ENCODE results near the gene RPS18. TPM values are rescaled to one million over a fixed set of nuclear protein-coding genes. Genes with fewer than 3 reads are reported as not detected.

The RPS18 gene
- total and polyA plus RNA-seq, 2 of the 4 experiments (the other 2 are of a cell fraction), result 6,577 to 8,417 TPM

DNA sequence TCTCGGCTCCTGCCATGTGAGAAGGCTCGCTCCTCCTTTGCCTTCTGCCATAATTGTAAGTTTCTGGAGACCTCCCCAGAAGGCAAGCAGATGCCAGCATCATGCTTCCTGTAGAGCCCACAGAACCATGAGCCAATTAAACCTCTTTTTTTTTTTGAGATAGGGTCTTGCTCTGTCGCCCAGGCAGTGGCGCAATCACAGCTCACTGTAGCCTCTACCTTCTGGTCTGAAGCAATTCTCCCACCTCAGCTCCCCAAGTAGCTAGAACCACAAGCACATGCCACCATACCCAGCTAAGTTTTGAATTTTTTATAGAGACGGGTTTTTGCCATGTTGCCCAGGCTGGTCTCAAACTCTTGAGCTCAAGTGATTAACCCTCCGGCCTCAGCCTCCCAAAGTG lies 35.0 kb upstream of the RPS18 start:
- Histone ChIP-seq H4K8ac (ENCODE audit: low read depth in 2 of 2, low read length in 2 of 2) (no peak overlapping the region), H2AK5ac (ENCODE audit: low read depth, low read length) (no peak overlapping the region), H3K14ac (replicated peaks; ENCODE audit: low read depth, low read length) (no peak overlapping the region), H3K23ac (ENCODE audit: low read depth, low read length) (no peak overlapping the region), H3K4ac (ENCODE audit: low read depth, low read length) (no peak overlapping the region), H4K91ac (ENCODE audit: insufficient read depth, low read depth, low read length) (no peak overlapping the region), H2BK15ac (ENCODE audit: low read depth, low read length) (no peak overlapping the region), H2BK5ac (ENCODE audit: low read depth, low read length, poor library complexity, severe bottlenecking) (no peak overlapping the region), H3K9me3 (ENCODE audit: control insufficient read depth, insufficient read depth, low read length) (no peaks in the 10 kb centered on the region), H3K27me3 (ENCODE audit: control insufficient read depth, insufficient read depth, low read length) (peaks cover 51% of the 10 kb centered on the region), H3K79me1 (ENCODE audit: low read depth in 1 of 2, low read length in 2 of 2) (no peaks in the 10 kb centered on the region), H3K18ac (ENCODE audit: low read depth, low read length) (no peak overlapping the region), H3K27ac (ENCODE audit: insufficient read depth, low read length) (no peak overlapping the region), H3K9ac (ENCODE audit: low read depth, low read length) (no peak overlapping the region), H2BK120ac (ENCODE audit: low read depth, low read length) (no peak overlapping the region), H3K4me2 (ENCODE audit: low read depth, low read length) (no peak overlapping the region), H3K36me3 (ENCODE audit: control insufficient read depth, insufficient read depth, low read length) (no peaks in the 10 kb centered on the region), H3K4me1 (ENCODE audit: control insufficient read depth, insufficient read depth, low read length) (no peaks in the 10 kb centered on the region), H2AFZ (replicated peaks; ENCODE audit: low read length, poor library complexity) (no peak overlapping the region), H4K5ac (ENCODE audit: low read depth, low read length) (no peak overlapping the region), H4K20me1 (ENCODE audit: insufficient read depth, low read length) (no peaks in the 10 kb centered on the region), H3K56ac (ENCODE audit: extremely low read depth, insufficient read depth, low read length) (no peak overlapping the region), H3K4me3 (ENCODE audit: insufficient read depth, low read depth, low read length) (no peak overlapping the region), H3K9me1 (ENCODE audit: insufficient read depth, low read length) (no peaks in the 10 kb centered on the region), H2AK9ac (replicated peaks; ENCODE audit: low read depth, low read length, poor library complexity) (no peak overlapping the region), H2BK20ac (ENCODE audit: low read depth, low read length) (no peak overlapping the region)
- DNase-seq (no peak), ATAC-seq (ENCODE audit: low read depth) (no peak)
- POLR2A ChIA-PET (ENCODE audit: unreplicated experiment), result no interaction called here
- BruUV-seq (replicated peaks), result no TSS peak
- WGBS, 2 experiments (ENCODE audit: extremely low coverage in 2 of 2, insufficient read length in 1 of 2), result 84% methylated on average over 2 of the region's 6 CpGs; no CpG with 5 or more reads in 1 of the 2 experiments
- intact Hi-C loops (cut with micrococcal nuclease) (no loop called here), dilution Hi-C loops (cut with HindIII; ENCODE audit: low sequenced_read_pairs, unreplicated experiment) (no loop called here), in situ Hi-C loops (cut with MboI; ENCODE audit: low sequenced_read_pairs) (no loop called here)
- CTCF ChIA-PET, result no interaction called here
- TF ChIP-seq BHLHE40 (IDR thresholded peaks at IDR 0.05; ENCODE audit: low read depth, low read length) (no peak), CHD1 (IDR thresholded peaks at IDR 0.05; ENCODE audit: low read depth, low read length) (no peak), CEBPB (IDR thresholded peaks at IDR 0.05; ENCODE audit: low read depth, low read length) (no peak), FOS (IDR thresholded peaks at IDR 0.05; ENCODE audit: low read depth, low read length) (no peak), SMC3 (IDR thresholded peaks at IDR 0.05; ENCODE audit: low read depth, low read length) (no peak), RCOR1 (IDR thresholded peaks at IDR 0.05; ENCODE audit: insufficient replicate concordance, low read length) (no peak), POLR2A (IDR thresholded peaks at IDR 0.05; ENCODE audit: low read depth, low read length) (no peak), RFX5 (IDR thresholded peaks at IDR 0.05; ENCODE audit: low read depth, low read length) (no peak), NFE2L2 (IDR thresholded peaks at IDR 0.05; ENCODE audit: low read depth, low read length) (no peak), MAZ (IDR thresholded peaks at IDR 0.05; ENCODE audit: borderline replicate concordance, low read depth, low read length) (no peak)
- TF ChIP-seq, protein P1, sequence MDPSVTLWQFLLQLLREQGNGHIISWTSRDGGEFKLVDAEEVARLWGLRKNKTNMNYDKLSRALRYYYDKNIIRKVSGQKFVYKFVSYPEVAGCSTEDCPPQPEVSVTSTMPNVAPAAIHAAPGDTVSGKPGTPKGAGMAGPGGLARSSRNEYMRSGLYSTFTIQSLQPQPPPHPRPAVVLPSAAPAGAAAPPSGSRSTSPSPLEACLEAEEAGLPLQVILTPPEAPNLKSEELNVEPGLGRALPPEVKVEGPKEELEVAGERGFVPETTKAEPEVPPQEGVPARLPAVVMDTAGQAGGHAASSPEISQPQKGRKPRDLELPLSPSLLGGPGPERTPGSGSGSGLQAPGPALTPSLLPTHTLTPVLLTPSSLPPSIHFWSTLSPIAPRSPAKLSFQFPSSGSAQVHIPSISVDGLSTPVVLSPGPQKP (IDR thresholded peaks at IDR 0.05; ENCODE audit: borderline replicate concordance, low read depth, low read length), result no peak
- TF ChIP-seq, protein P2, sequence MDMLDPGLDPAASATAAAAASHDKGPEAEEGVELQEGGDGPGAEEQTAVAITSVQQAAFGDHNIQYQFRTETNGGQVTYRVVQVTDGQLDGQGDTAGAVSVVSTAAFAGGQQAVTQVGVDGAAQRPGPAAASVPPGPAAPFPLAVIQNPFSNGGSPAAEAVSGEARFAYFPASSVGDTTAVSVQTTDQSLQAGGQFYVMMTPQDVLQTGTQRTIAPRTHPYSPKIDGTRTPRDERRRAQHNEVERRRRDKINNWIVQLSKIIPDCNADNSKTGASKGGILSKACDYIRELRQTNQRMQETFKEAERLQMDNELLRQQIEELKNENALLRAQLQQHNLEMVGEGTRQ (IDR thresholded peaks at IDR 0.05; ENCODE audit: low read depth, low read length), result no peak
- TF ChIP-seq, protein P3, sequence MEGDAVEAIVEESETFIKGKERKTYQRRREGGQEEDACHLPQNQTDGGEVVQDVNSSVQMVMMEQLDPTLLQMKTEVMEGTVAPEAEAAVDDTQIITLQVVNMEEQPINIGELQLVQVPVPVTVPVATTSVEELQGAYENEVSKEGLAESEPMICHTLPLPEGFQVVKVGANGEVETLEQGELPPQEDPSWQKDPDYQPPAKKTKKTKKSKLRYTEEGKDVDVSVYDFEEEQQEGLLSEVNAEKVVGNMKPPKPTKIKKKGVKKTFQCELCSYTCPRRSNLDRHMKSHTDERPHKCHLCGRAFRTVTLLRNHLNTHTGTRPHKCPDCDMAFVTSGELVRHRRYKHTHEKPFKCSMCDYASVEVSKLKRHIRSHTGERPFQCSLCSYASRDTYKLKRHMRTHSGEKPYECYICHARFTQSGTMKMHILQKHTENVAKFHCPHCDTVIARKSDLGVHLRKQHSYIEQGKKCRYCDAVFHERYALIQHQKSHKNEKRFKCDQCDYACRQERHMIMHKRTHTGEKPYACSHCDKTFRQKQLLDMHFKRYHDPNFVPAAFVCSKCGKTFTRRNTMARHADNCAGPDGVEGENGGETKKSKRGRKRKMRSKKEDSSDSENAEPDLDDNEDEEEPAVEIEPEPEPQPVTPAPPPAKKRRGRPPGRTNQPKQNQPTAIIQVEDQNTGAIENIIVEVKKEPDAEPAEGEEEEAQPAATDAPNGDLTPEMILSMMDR (conservative IDR thresholded peaks at IDR 0.05; ENCODE audit: low read depth, low read length), result no peak
